ENCODE data around the gene TEX10.
"Not testable (repeated sequence)": the region's sequence is repeated elsewhere in the genome, so short reads cannot be mapped to it uniquely, and the experiment has no call there.

TEX10 gene

DNA sequence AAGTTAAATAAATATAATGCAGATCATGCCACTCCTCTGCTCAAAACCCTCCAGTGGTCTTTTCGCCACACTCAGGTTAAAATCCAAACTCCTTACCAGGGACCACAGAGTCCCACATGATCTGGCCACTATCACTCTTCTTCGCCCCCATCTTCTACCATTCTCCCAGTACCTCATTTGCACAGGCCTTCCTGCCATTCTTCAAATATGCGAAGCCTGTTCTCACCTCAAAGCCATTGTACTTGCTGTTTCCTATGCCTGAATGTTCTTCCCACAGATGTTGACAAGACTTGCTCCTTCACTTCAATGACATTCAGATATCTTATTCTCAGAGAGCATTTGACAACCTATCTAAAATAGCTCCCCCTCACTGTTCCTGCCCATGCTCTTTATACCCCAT, 10.9 kb downstream of the TEX10 start:
- DNase-seq, result no peak

DNA sequence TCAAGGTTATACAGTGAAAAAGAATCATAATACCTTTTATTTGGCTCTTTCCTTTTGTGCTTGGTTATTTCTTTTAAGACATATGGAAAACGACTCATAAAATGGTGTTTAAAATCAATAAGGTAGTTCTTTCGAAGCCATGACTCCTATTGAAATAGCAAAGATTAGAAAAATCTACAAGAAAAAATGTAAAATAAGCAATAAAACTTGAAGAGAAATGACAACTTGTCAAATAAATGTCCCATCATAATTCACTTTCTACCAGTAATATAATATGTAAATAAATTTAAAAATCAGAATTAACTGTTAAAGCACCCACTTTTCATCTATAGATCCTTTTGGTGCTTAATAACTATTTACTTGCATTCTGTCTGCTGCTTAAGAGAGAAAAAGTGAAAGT, 12.5 kb downstream of the TEX10 start:
- DNase-seq, result no peak

DNA sequence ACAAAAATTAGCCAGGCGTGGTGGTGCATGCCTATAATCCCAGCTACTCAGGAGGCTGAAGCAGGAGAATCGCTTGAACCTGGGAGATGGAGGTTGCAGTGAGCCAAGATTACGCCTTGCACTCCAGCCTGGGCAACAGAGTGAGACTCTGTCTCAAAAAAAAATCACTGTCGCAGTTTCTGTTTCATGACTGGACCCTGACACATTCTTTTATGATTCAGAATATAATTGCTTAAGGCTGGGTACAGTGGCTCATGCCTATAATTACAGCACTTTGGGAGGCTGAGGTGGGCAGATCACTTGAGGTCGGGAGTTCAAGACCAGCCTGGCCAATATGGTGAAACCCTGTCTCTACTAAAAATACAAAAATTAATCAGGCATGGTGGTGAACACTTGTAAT, 14.0 kb downstream of the TEX10 start:
- not testable (repeated sequence) for DNase-seq

DNA sequence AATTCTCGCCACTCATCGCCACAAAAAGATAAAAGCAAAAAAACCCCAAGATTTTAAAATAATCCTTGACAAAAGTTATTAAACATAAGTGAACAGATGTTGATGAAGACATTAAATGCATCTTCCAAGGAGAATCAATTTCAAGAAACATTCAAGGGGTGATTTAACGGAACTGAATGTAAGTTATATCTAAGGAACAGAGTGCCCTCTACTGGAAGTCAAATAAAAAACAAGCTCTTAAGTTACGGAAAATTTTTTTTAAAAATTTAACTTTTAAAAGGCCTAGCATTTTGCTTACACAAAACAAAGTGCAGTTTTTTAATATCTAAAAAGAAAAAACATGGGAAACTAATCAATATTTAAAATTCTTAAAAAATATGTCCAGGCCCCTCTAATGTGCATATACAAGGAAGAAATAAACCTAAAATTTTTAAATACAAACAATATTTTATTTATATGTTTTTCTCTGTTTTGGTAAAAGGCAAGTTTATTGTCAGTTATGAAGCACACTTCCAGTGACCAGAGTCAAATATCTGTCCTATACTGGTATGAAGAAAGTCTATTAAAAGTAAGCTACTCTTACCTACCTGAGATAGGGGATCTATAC, 28.0 kb downstream of the TEX10 start:
- peak; percentile 2 for DNase-seq

DNA sequence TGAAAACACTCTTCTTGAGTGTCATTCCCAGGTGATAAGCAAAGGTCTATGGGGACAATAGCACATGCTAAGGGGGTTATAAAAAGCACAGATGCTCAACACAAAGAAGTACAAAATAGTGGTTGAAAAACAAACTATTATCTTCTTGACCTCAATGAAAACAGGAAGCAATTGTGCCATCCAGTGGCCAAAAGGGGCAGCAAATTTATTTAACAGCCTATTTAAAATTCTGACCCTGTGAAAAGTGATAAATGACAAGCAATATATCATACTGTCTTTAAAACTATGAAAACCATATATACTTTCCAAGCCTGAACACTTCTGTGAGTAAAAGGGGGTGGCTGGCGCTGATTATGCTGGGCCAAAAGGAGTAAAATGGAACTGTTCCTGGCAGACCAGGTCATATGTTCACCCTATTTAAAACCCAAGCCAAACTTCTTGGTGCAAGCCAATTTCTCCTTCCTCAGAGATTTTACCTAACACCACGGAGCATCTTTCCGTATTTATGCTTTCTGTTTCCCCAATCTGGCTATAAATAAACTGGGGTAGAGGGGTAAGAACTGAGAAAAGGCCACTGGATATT, 29.7 kb downstream of the TEX10 start:
- peak; percentile 1 for DNase-seq

DNA sequence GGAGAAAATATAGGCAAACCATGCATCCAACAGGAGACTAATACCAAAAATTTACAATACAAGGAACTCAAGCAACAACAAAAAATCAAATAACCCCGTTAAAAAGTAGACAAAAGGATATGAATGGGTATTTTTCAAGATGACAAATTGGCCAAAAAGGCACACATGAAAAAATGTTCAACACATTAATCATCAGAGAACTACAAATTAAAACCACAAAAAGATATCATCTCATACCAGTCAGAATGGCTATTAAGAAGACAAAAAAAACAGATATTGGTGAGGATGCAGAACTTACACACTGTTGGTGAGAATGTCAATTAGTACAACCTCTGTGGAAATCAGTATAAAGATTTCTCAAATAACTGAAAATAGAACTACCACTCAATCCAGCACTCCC, 35.0 kb downstream of the TEX10 start:
- peak; percentile 26 for DNase-seq

DNA sequence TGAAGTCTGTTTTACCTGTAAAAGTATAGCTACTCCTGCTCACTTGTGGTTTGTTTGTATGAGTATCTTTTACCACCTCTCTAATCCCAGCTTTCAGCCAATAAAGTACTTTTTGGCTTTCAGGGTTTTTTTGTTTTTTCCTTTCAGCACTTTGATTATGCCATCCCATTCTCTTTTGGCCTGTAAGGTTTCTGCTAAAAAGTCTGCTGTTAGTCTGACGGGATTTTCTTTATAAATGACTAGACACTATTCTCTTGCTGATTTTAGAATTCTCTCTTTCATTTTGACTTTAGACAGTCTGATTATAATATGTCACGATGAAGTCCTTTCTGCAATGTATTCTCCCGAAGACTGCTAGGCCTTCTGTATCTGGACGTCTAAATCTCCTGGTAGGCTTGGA, 37.2 kb downstream of the TEX10 start:
- no peak for DNase-seq

DNA sequence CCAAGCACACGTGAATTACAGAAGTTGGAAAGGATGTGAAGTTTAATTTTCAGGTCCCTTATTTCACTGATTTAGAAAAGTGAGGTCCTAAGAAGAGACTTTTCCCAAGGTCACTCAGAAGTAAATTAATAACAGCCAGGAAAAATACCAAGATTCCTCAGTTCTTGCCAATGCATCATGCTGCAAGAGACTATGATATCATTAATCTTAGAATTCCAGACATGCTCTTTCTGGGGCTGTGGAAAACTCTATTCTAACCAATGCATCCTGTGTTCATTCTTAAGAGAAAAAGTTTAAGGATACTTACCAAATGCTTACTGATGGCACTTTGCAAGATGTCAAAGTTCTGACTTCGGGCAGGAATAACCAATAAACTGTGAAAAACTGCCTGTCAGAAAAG, 42.8 kb downstream of the TEX10 start:
- no peak for DNase-seq

DNA sequence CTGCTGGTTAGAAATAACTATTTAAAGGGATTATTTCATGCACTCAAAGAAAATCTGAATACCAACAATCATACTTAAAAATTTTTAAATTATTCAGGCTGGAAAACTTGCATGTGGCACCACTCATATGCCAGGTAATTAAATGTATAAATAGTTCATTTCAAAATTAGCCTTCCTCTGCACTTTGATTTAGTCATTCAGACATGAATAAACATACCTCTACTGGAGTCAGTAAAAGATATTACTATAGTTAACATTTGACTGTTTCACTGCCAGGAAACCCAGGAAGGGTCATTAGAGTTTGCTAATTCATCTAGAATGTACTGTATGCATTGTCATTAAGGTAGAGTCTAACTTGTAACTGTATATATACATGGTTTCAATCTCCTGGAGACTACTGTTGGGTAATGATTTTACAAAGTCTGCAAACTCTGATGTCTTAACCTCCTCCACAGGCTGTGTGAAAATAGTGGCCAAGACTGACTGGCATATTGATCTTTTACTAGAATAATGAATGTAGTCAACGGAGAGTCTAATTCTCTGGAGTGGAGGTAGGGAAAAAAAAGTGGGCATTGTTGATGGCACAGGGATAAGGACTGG, 43.7 kb downstream of the TEX10 start:
- DNase-seq, result no peak

DNA sequence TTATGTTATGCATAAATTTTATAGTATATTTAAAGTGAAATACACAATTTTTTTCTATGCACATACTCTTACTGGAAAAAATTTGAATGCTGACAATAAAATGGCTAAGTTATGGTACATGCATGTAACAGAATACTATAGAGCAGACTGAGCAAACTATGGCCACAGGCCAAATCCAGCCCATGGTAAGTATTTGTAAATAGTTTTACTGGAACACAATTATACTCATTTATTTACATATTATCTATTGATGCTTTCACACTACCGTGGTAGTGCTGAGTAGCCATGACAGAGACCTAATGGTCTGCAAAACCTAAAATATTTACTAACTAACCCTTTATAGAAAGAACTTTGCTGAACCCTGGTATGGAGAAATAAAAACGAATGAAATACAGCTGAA, 45.7 kb downstream of the TEX10 start:
- no peak for DNase-seq

DNA sequence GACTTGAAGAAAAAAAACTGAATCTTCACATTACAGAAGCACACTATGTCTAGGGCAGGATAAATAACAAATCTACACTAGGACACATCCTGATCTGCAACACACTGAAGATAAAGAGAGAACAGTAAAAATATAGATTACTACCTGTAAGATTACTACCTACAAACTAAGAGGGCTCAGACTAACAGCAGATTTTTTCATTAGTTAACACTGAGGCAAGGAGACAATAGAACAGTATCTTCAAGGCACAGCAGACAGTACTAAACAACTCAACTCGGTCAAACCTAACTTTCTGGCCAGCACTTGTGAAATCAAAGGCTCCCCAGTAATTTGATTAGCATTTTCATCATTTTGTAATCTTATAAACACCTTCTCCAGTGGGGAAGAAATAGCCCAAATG, 46.5 kb downstream of the TEX10 start:
- DNase-seq, result no peak

DNA sequence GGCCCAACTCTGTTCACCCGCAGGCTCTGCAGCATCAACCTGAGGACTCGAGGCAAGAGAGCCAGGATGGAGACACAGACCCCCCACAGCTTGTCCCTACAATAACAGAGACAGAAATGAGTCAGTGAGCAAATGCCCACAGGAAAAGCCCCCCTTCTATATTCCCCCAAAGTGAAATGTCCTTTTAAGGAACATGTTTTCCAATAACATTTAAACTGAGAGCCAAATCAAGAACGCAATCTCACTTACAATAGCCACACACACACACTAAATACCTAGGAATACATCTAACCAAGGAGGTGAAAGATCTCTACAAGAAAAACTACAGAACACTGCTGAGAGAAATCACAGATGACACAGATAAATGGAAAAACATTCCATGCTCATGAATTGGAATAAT, 49.0 kb downstream of the TEX10 start:
- DNase-seq, result no peak

DNA sequence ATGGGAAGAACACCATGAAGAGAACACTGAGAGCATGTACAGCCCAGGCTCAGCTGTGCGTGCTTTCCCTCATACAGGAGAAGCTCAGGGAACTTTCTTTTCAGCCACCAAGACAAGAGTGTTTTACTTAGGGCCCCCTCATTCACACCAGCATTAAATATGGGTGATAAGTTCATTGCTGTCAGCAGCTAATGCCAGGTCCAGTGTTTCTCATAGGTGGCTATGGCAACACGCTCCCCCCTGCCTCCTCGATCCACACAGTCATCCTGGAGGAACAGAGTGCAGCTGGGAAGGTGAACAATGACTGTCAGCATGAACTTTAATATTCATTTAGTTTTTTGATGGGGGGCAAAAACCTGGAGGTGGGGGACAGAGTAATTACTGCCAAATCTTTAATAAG, 54.4 kb downstream of the TEX10 start:
- no peak for DNase-seq

DNA sequence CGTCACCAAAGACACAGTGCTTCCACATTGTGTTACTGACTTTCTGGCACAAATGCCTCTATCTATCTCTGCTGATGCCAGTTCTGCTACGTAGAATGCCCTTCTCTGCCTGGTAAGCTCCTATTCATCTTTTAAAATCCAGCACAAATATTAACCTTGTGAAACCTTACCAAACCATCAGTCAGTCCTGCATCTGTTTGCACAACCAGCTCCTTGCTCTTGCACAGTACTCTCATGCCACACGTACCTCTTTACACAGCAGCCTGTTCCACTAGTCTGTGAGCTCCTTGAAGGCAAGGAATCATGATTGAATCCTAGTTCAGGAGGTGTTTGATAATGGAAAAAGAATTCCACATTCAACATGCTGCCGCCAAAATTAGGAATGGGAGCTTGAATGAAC, 56.3 kb downstream of the TEX10 start:
- no peak for DNase-seq

DNA sequence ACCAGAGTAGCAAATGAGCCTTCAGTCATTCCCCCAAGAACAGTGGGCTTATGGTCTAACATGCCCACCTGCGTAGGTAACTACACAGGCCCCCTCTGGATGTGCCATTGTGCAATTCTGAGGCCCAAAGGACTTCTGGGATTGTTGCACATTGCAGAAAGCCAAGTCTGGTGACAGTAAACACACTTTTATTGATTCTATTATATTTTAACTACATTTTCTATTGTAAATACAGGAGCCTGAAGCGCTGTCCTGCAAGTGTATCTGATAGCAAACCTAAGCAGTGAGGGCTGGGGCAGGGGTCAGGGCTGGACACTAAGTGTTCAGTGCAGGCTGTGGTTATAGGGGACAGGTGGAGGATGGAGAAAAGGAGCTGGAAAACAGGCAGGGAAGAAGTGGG, 57.5 kb downstream of the TEX10 start:
- DNase-seq, result no peak

DNA sequence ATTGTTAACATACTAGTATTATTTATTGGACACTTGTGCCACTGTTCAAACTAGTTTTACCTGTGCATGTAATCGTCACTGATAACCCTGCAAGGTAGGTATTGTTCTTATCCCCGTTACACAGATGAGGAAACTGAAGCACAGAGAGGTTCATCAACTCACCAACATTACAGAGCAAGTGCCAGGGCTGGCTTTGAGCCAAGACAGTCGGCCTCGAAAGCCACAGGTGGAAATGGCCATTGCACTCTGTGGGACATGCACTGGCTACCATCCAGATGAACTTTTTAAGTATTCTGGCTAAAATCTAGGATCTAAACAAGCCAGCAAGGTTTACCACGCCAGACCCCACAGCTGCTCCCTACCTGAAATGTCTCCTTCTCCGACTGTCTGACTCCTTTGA, 57.9 kb downstream of the TEX10 start:
- DNase-seq, result no peak

DNA sequence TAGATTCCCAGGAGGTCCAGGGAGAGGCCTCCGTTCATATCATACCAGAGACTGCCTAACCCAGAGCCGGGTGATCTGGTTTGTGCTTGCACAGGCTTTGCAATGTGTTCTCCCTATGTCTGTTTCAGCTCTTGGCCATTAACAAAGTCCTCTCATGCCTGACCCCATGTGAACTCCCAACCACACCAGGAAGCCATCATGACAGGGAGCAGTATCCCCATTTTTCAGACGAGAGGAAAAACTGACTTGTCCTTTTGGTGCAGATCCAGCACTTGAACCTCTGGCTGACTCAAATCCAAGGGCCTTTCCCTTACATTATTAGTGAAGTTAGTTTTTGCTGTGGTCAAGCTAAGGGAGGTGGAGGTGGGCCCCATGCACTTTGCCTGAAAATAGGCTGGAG, 58.4 kb downstream of the TEX10 start:
- DNase-seq, result no peak

DNA sequence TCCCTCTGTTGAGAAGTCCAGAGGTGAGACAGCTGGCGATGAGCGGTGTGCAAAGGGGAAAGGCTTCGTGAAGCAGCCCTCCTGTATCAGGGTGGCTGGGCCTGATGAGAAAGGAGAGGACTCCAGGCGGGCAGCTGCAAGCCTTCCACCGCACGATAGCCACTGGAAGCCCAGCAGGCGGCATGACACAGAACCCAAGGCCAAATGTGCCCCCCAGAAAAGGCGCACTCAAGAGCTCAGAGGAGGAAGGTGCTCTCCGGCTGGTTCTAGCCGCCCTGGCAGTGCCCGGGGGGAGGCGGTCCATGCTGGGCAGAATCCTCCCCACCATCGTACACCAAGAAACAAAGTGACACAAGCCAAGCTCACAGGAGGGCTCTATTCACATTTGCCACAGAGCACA, 60.3 kb downstream of the TEX10 start:
- no peak for DNase-seq

DNA sequence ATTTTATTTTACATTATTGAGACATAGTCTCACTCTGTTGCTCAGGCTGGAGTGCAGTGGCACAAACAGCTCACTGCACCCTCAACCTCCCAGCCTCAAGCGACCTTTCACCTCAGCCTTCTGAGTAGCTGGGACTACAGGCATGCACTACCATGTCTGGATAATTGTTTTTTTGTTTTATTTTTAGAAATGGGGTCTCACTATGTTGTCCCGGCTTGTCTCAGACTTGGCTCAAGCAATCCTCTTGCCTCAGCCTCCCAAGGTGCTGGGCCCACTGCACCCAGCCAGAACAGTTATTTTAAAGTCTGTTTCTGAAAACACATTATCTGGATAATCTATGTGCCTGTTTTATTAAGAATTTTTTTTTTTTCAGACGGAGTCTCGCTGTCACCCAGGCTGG, 62.0 kb downstream of the TEX10 start:
- DNase-seq, result no peak

DNA sequence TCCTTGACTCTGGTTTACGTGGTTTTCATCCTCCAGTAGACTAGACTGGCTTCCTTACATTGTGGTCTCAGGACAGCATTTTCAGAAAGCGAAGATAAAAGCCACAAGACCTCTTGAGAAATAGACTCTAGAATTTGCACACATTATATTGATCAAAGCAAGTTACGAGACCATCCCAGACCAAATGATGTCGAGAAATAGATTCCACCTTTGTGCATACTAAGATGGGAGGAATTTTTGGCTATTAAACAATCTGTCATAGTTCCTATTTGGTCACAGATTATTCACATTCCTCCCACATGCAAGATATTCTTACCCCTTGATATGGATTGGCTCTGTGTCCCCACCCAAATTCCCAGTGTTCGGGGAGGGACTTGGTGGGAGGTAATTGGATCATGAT, 65.6 kb downstream of the TEX10 start:
- no peak for DNase-seq

DNA sequence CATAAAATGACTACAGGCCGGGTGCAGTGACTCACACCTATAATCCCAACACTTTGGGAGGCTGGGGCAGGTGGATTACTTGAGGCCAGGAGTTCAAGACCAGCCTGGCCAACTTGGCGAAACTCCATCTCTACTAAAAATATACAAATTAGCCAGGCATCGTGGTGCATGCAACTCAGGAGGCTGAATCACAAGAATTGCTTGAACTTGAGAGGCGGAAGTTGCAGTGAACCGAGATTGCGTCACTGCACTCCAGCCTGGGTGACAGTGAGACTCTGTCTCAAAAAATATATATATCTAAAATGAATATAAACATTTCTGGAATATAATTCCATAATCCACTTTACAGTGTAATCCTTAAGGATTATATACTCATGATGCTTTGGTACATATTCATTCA, 66.5 kb downstream of the TEX10 start:
- no peak for DNase-seq

DNA sequence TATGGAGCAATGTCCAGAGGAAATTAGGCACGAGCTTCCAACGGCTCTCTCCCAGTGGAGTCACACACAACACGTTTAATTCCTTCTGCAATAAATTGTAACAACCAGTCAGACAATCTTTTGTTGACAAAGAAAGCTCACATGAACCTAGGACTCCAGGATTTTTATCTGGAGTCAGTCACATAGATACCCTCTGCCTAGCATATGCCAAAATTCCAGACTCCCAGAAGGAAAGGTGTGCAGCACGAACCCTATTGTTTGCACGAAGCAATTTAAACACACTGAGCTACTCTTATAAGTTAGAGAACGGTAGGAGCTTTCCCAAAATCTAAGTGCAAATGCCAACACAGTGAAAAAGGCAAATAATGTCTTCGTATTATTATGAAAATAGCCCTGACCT, 67.1 kb downstream of the TEX10 start:
- DNase-seq, result no peak

DNA sequence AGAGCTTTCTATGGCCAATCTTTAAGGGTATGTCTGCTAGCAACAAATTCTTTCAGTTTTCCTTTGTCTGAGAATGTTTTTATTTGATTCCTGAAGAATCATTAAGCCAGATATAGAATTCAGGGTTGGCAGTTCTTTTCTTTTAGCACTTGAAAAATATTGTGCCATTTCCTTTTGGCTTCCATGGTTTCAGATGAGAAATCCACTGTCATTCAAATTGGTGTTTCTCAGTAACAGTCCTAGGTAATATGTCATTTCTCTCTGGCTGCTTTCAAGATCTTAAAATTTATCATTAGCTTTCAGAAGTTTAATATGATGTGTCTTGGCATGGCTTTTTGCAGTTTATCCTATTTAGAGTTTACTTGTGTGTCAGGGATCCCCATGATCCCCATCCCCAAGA, 67.7 kb downstream of the TEX10 start:
- no peak for DNase-seq

DNA sequence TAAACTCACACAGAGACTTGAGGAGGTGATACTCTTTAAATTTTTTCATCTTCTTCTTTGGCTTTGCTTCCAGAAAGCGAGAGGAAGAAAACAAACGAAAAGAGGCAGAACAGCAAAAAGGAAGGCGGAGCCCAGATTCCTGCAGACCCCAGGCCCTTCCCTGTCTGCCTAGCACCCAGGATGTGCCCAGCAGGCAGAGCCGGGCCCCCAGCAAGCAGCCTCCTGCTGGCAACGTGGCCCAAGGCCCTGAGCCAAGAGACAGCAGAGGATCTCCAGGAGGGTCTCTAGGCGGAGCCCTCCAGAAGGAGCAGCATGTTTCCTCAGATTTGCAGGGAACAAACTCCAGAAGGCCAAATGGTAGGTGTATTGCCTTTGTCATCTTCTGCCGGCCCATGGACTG, 68.5 kb downstream of the TEX10 start:
- DNase-seq, result no peak

DNA sequence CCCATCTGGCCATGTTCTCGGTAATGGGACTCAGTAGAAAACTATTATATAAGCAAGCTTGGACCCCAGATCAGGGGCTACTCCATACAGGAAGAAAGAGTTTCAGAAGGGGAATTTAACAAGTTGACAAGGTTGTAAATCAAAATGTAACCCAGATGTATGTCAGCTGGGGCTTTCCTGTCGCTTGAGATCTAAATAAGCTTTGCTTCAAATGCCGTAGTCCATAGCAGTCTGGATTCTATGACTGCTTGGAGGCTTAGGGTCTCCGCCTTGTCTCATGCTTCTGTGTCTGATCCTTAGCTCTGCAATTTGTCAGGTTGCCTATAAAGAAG, 70.4 kb downstream of the TEX10 start:
- DNase-seq, result no peak
